Caco-2 (cell line): ENCODE measurements around the gene FLT3. TPM values are rescaled to one million over a fixed set of nuclear protein-coding genes. Genes with fewer than 3 reads are reported as not detected.
A peak's percentile ranks its signal among the peaks of the same experiment; 100 is the strongest.

Source experiments
- BruUV-seq: library from RNA; stranded (reverse); fragments of 400-500 nt; replicated peaks from 2 replicates; lab custom pipeline; 2021; lab: Mats Ljungman, UMichigan
- CTCF ChIA-PET: fragments of 300-600 bp; sonication (Branson Sonifier 250); formaldehyde crosslinking; loops from one replicate; lab custom pipeline; 2022; ENCODE audit warnings: antibody characterized with exemption; lab: Charles Lee
- POLR2A ChIA-PET: fragments of 300-600 bp; sonication (Branson Sonifier 250); formaldehyde crosslinking; loops from one replicate; lab custom pipeline; 2022; ENCODE audit warnings: antibody characterized with exemption; lab: Charles Lee
- DNase-seq, 2 experiments: peaks; one replicate each; pipeline versions ENCODE4 v3.0.0 to v3.0.0-alpha.2; 2020 to 2022
- H3K27me3 ChIP-seq: replicated peaks from 2 replicates; pipeline ENCODE4 v1.6.0; 2011; ENCODE audit warnings: low read length; ENCODE audit not compliant: control insufficient read depth, insufficient read depth
- H3K36me3 ChIP-seq: 2 replicates; pipeline ENCODE4 v1.5.1; 2011; ENCODE audit warnings: low read length; ENCODE audit not compliant: control insufficient read depth, insufficient read depth
- H3K4me1 ChIP-seq: fragments of 250-450 bp; sonication (Bioruptor Pico); 2 replicates; pipeline ENCODE4 v1.5.1; 2020; ENCODE audit warnings: mild to moderate bottlenecking
- H3K4me3 ChIP-seq: 2 replicates; pipeline ENCODE4 v1.5.1; 2011; ENCODE audit warnings: low read depth, mild to moderate bottlenecking, control low read depth, low read length
- H3K9me3 ChIP-seq: fragments of 250-450 bp; sonication (Bioruptor Pico); 2 replicates; pipeline ENCODE4 v1.5.1; 2020; ENCODE audit warnings: mild to moderate bottlenecking, moderate library complexity
- H3K27ac Mint-ChIP-seq: one replicate; pipeline ENCODE4 v1.8.0; 2022; ENCODE audit warnings: mixed read lengths; ENCODE audit not compliant: unreplicated experiment
- H3K27me3 Mint-ChIP-seq: one replicate; pipeline ENCODE4 v1.8.0; 2022; ENCODE audit warnings: mixed read lengths; ENCODE audit not compliant: insufficient read depth, unreplicated experiment
- H3K36me3 Mint-ChIP-seq: one replicate; pipeline ENCODE4 v1.8.0; 2022; ENCODE audit warnings: mild to moderate bottlenecking, mixed read lengths; ENCODE audit not compliant: insufficient read depth, unreplicated experiment
- H3K4me1 Mint-ChIP-seq: one replicate; pipeline ENCODE4 v1.8.0; 2022; ENCODE audit warnings: low read depth, mixed read lengths; ENCODE audit not compliant: unreplicated experiment
- H3K4me3 Mint-ChIP-seq: one replicate; pipeline ENCODE4 v1.8.0; 2022; ENCODE audit warnings: mild to moderate bottlenecking, moderate library complexity, mixed read lengths; ENCODE audit not compliant: unreplicated experiment
- H3K9me3 Mint-ChIP-seq: one replicate; pipeline ENCODE4 v1.8.0; 2022; ENCODE audit warnings: mixed read lengths; ENCODE audit not compliant: unreplicated experiment
- CTCF ChIP-seq, 2 experiments: fragments of 200-600 bp in 1 of 2; IDR thresholded peaks; 1 replicate in 1 of 2; 2 replicates in 1 of 2; pipeline versions ENCODE4 v1.5.1 to v1.8.0; 2011 to 2022; ENCODE audit warnings: antibody characterized with exemption in 1 of 2, control low read depth in 1 of 2, inconsistent platforms in 1 of 2, low read depth in 1 of 2, low read length in 1 of 2, mild to moderate bottlenecking in 1 of 2, moderate library complexity in 1 of 2; ENCODE audit not compliant: insufficient read depth in 1 of 2, severe bottlenecking in 1 of 2, unreplicated experiment in 1 of 2
- intact Hi-C: fragments of 100-400 bp; cut with micrococcal nuclease; formaldehyde crosslinking; loops from one replicate; pipeline ENCODE4 v1.10.0; 2022; ENCODE audit not compliant: unreplicated experiment
- total RNA-seq: library from RNA; stranded (reverse); gene quantifications from 2 replicates; pipeline ENCODE4 v1.2.3, GENCODE V29; 2022

Gene FLT3
- total RNA-seq, 1 experiment from 2014 or later, result 0.09 TPM

GRCh38 chr13:28058866-28059613 lies 41.3 kb downstream of the FLT3 start:
- H3K4me3 Mint-ChIP-seq, result no peak overlapping the region
- Histone ChIP-seq H3K27me3 (no peaks in the 10 kb centered on the region), H3K9me3 (no peaks in the 10 kb centered on the region), H3K4me3 (no peak overlapping the region), H3K36me3 (no peaks in the 10 kb centered on the region), H3K4me1 (no peaks in the 10 kb centered on the region)
- intact Hi-C loops, result loop anchor here (2.0 to 5.0 kb wide), 2 partner anchors 80 to 213 kb away; partner anchors contain the start of gene PAN3
- peak; percentile 71 to 78 for DNase-seq
- ChIA-PET CTCF (interaction anchor here (0.6 to 1.0 kb wide), 3 partner anchors 9 to 214 kb away, joined by 3 read pairs; no protein-coding TSS in a partner anchor), POLR2A (interaction anchor here (0.5 kb wide), 1 partner anchor 438 kb away, joined by 3 read pairs; no protein-coding TSS in a partner anchor)
- TF ChIP-seq CTCF (IDR thresholded peaks at IDR 0.05; ENCODE audit: insufficient read depth in 1 of 2, low read depth in 1 of 2, low read length in 1 of 2, severe bottlenecking in 1 of 2, unreplicated experiment in 1 of 2), result peak; percentile 62 to 77
- H3K36me3 Mint-ChIP-seq, result no peaks in the 10 kb centered on the region
- H3K9me3 Mint-ChIP-seq, result no peaks in the 10 kb centered on the region
- H3K4me1 Mint-ChIP-seq, result no peaks in the 10 kb centered on the region
- H3K27me3 Mint-ChIP-seq, result no peaks in the 10 kb centered on the region
- H3K27ac Mint-ChIP-seq, result no peak overlapping the region
- BruUV-seq, result no TSS peak

GRCh38 chr13:28056970-28057712 lies 43.2 kb downstream of the FLT3 start:
- Mint-ChIP-seq H3K4me1 (no peaks in the 10 kb centered on the region), H3K4me3 (no peak overlapping the region), H3K27me3 (no peaks in the 10 kb centered on the region), H3K9me3 (no peaks in the 10 kb centered on the region), H3K27ac (no peak overlapping the region), H3K36me3 (no peaks in the 10 kb centered on the region)
- ChIA-PET POLR2A (no interaction called here), CTCF (interaction anchor here (0.6 kb wide), 2 partner anchors 12 to 197 kb away, joined by 4 to 8 read pairs; no protein-coding TSS in a partner anchor)
- TF ChIP-seq CTCF (IDR thresholded peaks at IDR 0.05; ENCODE audit: insufficient read depth in 1 of 2, low read depth in 1 of 2, low read length in 1 of 2, severe bottlenecking in 1 of 2, unreplicated experiment in 1 of 2), result no peak
- BruUV-seq, result no TSS peak
- intact Hi-C loops, result loop anchor here (5.0 kb wide), 1 partner anchor 215 kb away; no protein-coding TSS in a partner anchor
- Histone ChIP-seq H3K9me3 (no peaks in the 10 kb centered on the region), H3K27me3 (no peaks in the 10 kb centered on the region), H3K36me3 (no peaks in the 10 kb centered on the region), H3K4me1 (no peaks in the 10 kb centered on the region), H3K4me3 (no peak overlapping the region)
- DNase-seq, result no peak

GRCh38 chr13:28056426-28056825 lies 44.0 kb downstream of the FLT3 start:
- H3K9me3 Mint-ChIP-seq, result no peaks in the 10 kb centered on the region
- BruUV-seq, result no TSS peak
- Histone ChIP-seq H3K4me1 (no peaks in the 10 kb centered on the region), H3K36me3 (no peaks in the 10 kb centered on the region), H3K27me3 (no peaks in the 10 kb centered on the region), H3K4me3 (no peak overlapping the region), H3K9me3 (no peaks in the 10 kb centered on the region)
- no peak overlapping the region for H3K4me3 Mint-ChIP-seq
- no peak for TF ChIP-seq CTCF (IDR thresholded peaks at IDR 0.05; ENCODE audit: insufficient read depth in 1 of 2, low read depth in 1 of 2, low read length in 1 of 2, severe bottlenecking in 1 of 2, unreplicated experiment in 1 of 2)
- no peak overlapping the region for H3K27ac Mint-ChIP-seq
- intact Hi-C loops, result loop anchor here (5.0 kb wide), 1 partner anchor 216 kb away; no protein-coding TSS in a partner anchor
- no peaks in the 10 kb centered on the region for H3K36me3 Mint-ChIP-seq
- DNase-seq, result no peak
- ChIA-PET POLR2A (no interaction called here), CTCF (no interaction called here)
- H3K27me3 Mint-ChIP-seq, result no peaks in the 10 kb centered on the region
- no peaks in the 10 kb centered on the region for H3K4me1 Mint-ChIP-seq
